Measurements from ENCODE around the gene PPT2. TPM values are rescaled to one million over a fixed set of nuclear protein-coding genes. Genes with fewer than 3 reads are reported as not detected.
"Not testable (repeated sequence)": the region's sequence is repeated elsewhere in the genome, so short reads cannot be mapped to it uniquely, and the experiment has no call there.

PPT2 gene
- total RNA-seq, 1 experiment from 2014 or later, result 73.5 TPM

GRCh38 chr6:32192608-32193039 is 38.7 kb downstream of the PPT2 start, which contains the start of gene GPSM3:
TSS of gene GPSM3 (minus strand) at chr6:32192643. CDS start at chr6:32192513, 130 bp downstream.
- in situ Hi-C loops (cut with HindIII; ENCODE audit: low pct_unique_long_range_greater_than_20kb, low sequenced_read_pairs), result no loop called here

GRCh38 chr6:32193096-32193495 is 39.2 kb downstream of the PPT2 start:
- DNase-seq (ENCODE audit: low read depth, low spot score); in situ Hi-C loops (cut with HindIII; ENCODE audit: low pct_unique_long_range_greater_than_20kb, low sequenced_read_pairs): not testable (repeated sequence)

More at GRCh38 chr6:32192608-32193039, 38.7 kb downstream of the PPT2 start, which contains the start of gene GPSM3:
- DNase-seq (ENCODE audit: low read depth, low spot score), result no peak

- in situ Hi-C loops (cut with HindIII; ENCODE audit: low pct_unique_long_range_greater_than_20kb, low sequenced_read_pairs), result no loop called here
- DNase-seq (ENCODE audit: low read depth, low spot score), result no peak
Measured at GRCh38 chr6:32194388-32194787, 40.4 kb downstream of the PPT2 start.

DNA sequence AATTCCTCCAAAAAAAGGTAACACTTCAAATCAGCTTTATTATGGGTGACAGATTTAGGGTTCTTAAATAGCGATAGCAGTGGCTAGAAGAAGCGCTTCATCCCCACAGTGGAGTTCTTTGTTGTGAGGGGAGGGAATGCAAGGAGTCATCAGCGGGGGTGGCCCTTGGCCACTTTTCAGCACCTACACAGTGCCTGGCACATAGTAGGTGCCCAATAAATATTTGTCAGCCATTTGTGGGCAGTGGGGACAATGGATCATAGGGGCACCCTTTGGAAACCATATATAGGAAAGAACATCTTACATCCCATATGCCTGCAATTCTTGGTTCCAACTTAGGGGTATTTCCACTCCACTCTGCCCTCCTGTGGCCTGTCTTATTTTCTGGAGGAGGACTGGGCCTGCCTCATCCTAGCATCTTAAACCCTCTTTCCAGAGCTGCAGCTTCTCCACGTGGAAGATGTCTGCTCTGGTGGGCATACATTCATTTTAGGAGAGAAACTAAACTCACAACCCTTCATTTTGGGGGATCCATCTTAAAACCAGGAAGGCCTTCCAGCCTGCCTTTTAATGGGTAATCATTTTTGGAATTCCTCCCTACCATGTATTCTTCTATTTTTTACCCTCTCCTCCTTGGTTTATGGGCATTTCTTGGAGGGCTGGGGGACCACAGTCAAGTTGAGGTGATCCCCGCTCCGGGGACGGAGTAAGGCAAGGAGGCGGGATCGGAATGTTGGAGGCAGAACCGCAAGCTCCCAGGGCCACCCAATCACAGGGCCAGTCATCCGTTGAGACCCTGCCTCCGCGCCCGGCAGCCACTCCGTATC is 41.1 kb downstream of the PPT2 start:
- DNase-seq (ENCODE audit: low read depth, low spot score), result peak; percentile 77
- in situ Hi-C loops (cut with HindIII; ENCODE audit: low pct_unique_long_range_greater_than_20kb, low sequenced_read_pairs), result no loop called here

- in situ Hi-C loops (cut with HindIII; ENCODE audit: low pct_unique_long_range_greater_than_20kb, low sequenced_read_pairs), result no loop called here
- DNase-seq (ENCODE audit: low read depth, low spot score), result peak; percentile 99
Measured at GRCh38 chr6:32195652-32195901, 41.6 kb downstream of the PPT2 start.

GRCh38 chr6:32195902-32196681 is 42.2 kb downstream of the PPT2 start:
- in situ Hi-C loops (cut with HindIII; ENCODE audit: low pct_unique_long_range_greater_than_20kb, low sequenced_read_pairs), result no loop called here
- peak; percentile 96 for DNase-seq (ENCODE audit: low read depth, low spot score)

- no peak for DNase-seq (ENCODE audit: low read depth, low spot score)
- in situ Hi-C loops (cut with HindIII; ENCODE audit: low pct_unique_long_range_greater_than_20kb, low sequenced_read_pairs), result no loop called here
Measured at GRCh38 chr6:32196682-32197616, 43.0 kb downstream of the PPT2 start.

DNA sequence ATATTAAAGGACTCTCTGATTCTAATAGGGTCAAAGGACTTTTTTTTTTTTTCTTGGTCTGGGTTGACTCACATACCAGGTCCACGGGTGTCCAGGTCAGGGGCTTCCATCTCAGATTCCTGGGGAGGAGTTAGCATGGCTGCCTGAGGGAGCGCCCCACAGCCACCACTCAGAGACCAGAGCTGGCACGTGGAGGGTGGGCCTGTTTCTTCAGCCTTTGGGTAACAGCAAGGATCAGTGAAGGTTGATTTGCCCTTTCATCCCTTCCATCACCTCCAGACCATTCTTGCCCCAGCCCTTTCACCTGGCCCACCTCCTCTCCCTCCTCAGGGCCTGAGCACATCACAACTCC is 44.4 kb downstream of the PPT2 start:
- no peak for DNase-seq (ENCODE audit: low read depth, low spot score)
- in situ Hi-C loops (cut with HindIII; ENCODE audit: low pct_unique_long_range_greater_than_20kb, low sequenced_read_pairs), result no loop called here

GRCh38 chr6:32198866-32199265 is 44.9 kb downstream of the PPT2 start:
- in situ Hi-C loops (cut with HindIII; ENCODE audit: low pct_unique_long_range_greater_than_20kb, low sequenced_read_pairs), result no loop called here
- no peak for DNase-seq (ENCODE audit: low read depth, low spot score)

DNA sequence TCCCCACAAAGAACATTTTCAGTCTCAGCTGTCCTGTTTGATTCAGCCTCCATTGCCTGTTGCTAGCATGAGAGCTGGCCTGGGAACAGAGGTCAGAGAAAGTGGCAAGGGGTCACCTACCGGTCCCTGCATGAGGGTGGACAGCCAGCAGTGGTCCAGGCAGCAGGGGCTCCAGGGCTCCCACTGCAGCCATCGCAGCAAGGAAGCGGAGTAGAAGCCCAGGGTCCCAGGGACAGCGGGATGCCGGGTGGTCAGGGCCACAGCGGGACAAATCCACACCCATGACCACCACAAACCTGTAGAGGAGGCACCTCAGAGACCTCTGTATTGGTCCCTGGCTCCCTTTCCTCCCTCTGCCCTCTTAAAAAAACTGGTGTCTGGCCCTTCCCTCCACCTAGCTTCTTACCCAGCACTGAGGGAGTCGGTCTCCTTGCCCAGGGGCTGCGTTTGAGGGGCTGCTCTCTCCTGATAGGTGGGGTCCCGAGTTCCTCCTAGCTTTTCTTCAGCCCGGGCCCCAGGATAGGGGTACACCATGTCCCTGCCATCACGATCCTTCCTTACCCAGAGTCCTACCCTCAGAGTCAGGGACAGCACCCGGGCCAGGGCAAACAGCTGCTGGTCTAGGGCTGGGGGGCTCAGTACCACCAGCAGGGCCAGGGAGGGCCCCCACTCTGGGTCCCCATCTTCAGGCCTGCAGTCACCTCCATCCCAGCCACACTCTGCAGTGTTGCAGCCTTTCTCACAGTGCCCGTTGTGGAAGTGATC is 47.0 kb downstream of the PPT2 start:
- no peak for DNase-seq (ENCODE audit: low read depth, low spot score)
- in situ Hi-C loops (cut with HindIII; ENCODE audit: low pct_unique_long_range_greater_than_20kb, low sequenced_read_pairs), result no loop called here

DNA sequence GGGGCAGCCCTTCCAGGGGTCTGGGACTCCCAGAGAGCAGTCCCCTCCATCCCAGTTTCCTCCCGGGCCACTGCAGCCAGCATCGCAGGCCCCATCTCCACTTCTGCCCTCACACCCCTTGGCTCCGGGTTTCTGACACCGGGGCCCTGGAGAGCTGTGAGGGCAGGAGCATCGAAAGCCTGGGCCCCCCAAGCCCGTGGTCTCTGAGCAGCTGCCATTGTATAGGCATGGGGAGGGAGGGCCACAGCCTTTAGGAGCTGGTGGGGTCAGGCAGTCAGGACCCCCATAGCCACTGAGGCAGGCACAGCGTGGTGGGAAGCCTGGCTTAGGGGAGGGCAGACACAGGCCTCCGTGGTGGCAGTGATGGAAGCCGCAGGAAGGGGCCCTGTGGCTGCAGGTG is 48.2 kb downstream of the PPT2 start:
- in situ Hi-C loops (cut with HindIII; ENCODE audit: low pct_unique_long_range_greater_than_20kb, low sequenced_read_pairs), result no loop called here
- DNase-seq (ENCODE audit: low read depth, low spot score), result no peak

GRCh38 chr6:32203426-32204267 is 49.7 kb downstream of the PPT2 start:
- DNase-seq (ENCODE audit: low read depth, low spot score), result no peak
- in situ Hi-C loops (cut with HindIII; ENCODE audit: low pct_unique_long_range_greater_than_20kb, low sequenced_read_pairs), result no loop called here

GRCh38 chr6:32204268-32204715 is 50.4 kb downstream of the PPT2 start:
- in situ Hi-C loops (cut with HindIII; ENCODE audit: low pct_unique_long_range_greater_than_20kb, low sequenced_read_pairs), result no loop called here
- no peak for DNase-seq (ENCODE audit: low read depth, low spot score)

- in situ Hi-C loops (cut with HindIII; ENCODE audit: low pct_unique_long_range_greater_than_20kb, low sequenced_read_pairs), result no loop called here
Measured at GRCh38 chr6:32208996-32209395, 55.1 kb downstream of the PPT2 start.

DNA sequence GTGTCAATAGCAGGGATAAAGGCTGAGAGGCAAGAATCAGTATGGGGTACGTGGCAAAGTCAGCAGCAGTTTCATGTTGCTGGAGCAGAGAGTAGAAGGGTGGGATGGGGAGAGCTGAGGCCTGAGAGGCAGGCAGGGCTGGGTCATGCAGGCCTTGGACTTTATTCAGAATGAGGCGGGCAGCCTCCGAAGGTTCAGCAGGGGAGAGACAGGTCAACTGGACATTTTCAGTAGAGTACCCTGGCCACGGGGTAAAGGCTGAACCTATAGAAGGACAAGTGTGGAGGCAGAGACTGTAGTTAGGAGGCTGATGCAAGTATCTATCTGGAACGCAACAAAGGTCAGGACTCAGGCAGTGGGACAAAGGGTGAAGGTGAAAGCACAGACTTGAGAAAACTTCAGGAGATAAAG is 56.3 kb downstream of the PPT2 start:
- in situ Hi-C loops (cut with HindIII; ENCODE audit: low pct_unique_long_range_greater_than_20kb, low sequenced_read_pairs), result no loop called here
- no peak for DNase-seq (ENCODE audit: low read depth, low spot score)

More at GRCh38 chr6:32208996-32209395, 55.1 kb downstream of the PPT2 start:
- no peak for DNase-seq (ENCODE audit: low read depth, low spot score)

GRCh38 chr6:32211432-32211831 is 57.5 kb downstream of the PPT2 start:
- in situ Hi-C loops (cut with HindIII; ENCODE audit: low pct_unique_long_range_greater_than_20kb, low sequenced_read_pairs); DNase-seq (ENCODE audit: low read depth, low spot score): not testable (repeated sequence)

Measured in SK-MEL-5 (cell line).